AG04450 (cell line): ENCODE results near the gene TPCN2. TPM values are rescaled to one million over a fixed set of nuclear protein-coding genes. Genes with fewer than 3 reads are reported as not detected.
A peak's percentile ranks its signal among the peaks of the same experiment; 100 is the strongest.

Source experiments
- CTCF ChIA-PET: fragments of 300-600, 350-600 bp; formaldehyde crosslinking; extraction: SDS; loops from one replicate; lab custom pipeline; 2022; ENCODE audit warnings: antibody characterized with exemption, inconsistent platforms; lab: Charles Lee
- POLR2A ChIA-PET: fragments of 350-600 bp; formaldehyde crosslinking; extraction: SDS; loops from one replicate; lab custom pipeline; 2021; ENCODE audit warnings: antibody characterized with exemption, inconsistent platforms; lab: Yijun Ruan, JAX
- DNase-seq: peaks from one replicate; pipeline ENCODE4 v3.0.0-alpha.2; 2011; ENCODE audit warnings: low read depth, low spot score
- H3K27ac ChIP-seq: one replicate; pipeline ENCODE4 v1.5.1; 2012; ENCODE audit warnings: low read depth, low read length, control low read depth
- H3K27me3 ChIP-seq: one replicate; pipeline ENCODE4 v1.6.0; 2012; ENCODE audit warnings: low read length; ENCODE audit not compliant: control insufficient read depth, insufficient read depth
- H3K4me3 ChIP-seq: 2 replicates; pipeline ENCODE4 v1.5.1; 2011; ENCODE audit warnings: mild to moderate bottlenecking, low read depth, low read length, control low read depth
- H3K9me3 ChIP-seq: 2 replicates; pipeline ENCODE4 v1.5.1; 2012; ENCODE audit warnings: low read length; ENCODE audit not compliant: control insufficient read depth, insufficient read depth
- CTCF ChIP-seq: IDR thresholded peaks from 2 replicates; pipeline ENCODE4 v1.5.1; 2011; ENCODE audit warnings: low read depth, low read length, control low read depth, inconsistent platforms
- polyA plus RNA-seq: library from polyadenylated mRNA; depleted of rRNA; stranded (reverse); fragments of >200 nt; gene quantifications from 2 replicates; pipeline ENCODE4 v1.2.3, GENCODE V29; 2011

TPCN2 gene
- polyA plus RNA-seq, 1 experiment: 6.4 TPM

- POLR2A ChIA-PET: no interaction called here
Observed at GRCh38 chr11:69071956-69072355, 23.2 kb downstream of the TPCN2 start.

DNA sequence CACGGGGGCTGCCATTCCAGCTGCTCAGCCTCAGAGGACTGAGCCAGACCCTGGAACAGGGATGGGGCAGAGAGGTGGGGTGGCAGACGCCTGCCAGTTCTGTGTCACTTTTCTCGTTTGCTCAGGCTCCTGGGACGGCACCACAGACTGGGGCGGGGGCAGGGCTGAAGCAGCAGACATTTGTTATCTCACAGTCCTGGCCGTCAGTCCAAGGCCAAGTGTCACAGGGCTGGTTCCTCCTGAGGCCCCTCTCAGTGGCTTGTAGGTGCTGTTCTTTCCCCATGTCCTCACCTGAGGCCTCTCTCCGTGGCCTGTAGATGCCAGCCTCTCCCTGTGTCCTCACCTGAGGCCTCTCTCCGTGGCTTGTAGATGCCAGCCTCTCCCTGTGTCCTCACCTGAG lies 24.7 kb downstream of the TPCN2 start:
- TF ChIP-seq CTCF: no peak
- POLR2A ChIA-PET: no interaction called here
- CTCF ChIA-PET: no interaction called here
- Histone ChIP-seq H3K4me3 (no peak overlapping the region), H3K27me3 (no peaks in the 10 kb centered on the region), H3K27ac (no peak overlapping the region), H3K9me3 (no peaks in the 10 kb centered on the region)
- DNase-seq: no peak

More at GRCh38 chr11:69071956-69072355, 23.2 kb downstream of the TPCN2 start:
- no peaks in the 10 kb centered on the region; the same call in 1 of the 2 replicates for H3K9me3 ChIP-seq
- no peak for TF ChIP-seq CTCF
- no peak for DNase-seq
- no peak overlapping the region for H3K27ac ChIP-seq
- CTCF ChIA-PET: interaction anchor here (1.1 kb wide), 1 partner anchor 28 kb away, joined by 4 read pairs; no protein-coding TSS in a partner anchor
- H3K27me3 ChIP-seq: no peaks in the 10 kb centered on the region
- H3K4me3 ChIP-seq: no peak overlapping the region

DNA sequence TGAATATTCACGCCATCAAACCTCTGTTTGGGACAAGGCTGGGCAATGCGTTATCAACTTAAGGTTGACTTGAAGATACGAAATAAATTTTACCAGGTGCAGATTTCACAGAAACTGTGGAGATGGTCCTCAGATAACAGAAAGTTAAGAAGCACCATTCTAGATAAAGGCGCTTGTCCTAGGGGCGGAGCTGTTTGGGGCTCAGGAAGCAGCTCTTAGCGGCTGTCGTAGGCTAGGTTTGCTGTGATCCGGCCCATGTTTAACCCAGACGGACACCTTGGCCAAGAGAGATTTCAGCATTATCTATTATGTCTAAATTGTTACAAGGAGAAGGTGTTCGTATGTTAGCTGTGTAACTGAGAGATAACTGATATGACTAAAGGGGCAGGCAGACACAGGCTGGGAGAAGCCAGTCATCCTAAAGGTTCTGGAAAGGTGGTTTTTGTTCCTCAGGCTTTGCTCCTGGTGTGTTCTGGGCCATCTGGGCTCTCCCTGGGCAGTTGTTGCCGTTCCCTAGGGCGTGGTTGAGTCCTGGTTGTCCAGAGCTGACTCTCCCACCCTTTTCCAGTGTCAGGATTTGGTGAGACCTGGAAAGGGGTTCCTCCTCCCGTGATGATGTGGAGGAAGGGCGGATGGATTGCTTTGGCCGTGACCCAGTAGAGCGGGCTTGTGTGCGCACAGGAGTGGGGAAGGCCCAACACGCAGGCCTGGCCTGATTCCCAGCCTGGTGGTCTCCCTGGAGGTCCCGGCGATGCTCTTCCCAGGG lies 25.8 kb downstream of the TPCN2 start:
- peak overlapping the region; percentile 78 for H3K27ac ChIP-seq
- no peak overlapping the region for H3K4me3 ChIP-seq
- ChIA-PET CTCF (no interaction called here), POLR2A (interaction anchor here (0.8 to 1.2 kb wide), 5 partner anchors 23 to 135 kb away, joined by 3 to 5 read pairs (median 3); partner anchors contain the start of genes MRGPRF and TPCN2)
- no peaks in the 10 kb centered on the region for H3K27me3 ChIP-seq
- H3K9me3 ChIP-seq: no peaks in the 10 kb centered on the region
- TF ChIP-seq CTCF: no peak
- no peak for DNase-seq

GRCh38 chr11:69075421-69076128 lies 26.8 kb downstream of the TPCN2 start:
- H3K27me3 ChIP-seq: no peaks in the 10 kb centered on the region
- no peak for TF ChIP-seq CTCF
- no peaks in the 10 kb centered on the region for H3K9me3 ChIP-seq
- CTCF ChIA-PET: no interaction called here
- peak; percentile 91 for DNase-seq
- no peak overlapping the region for H3K4me3 ChIP-seq
- POLR2A ChIA-PET: interaction anchor here (0.8 to 1.2 kb wide), 6 partner anchors 24 to 136 kb away, joined by 3 to 5 read pairs (median 3); partner anchors contain the start of genes MRGPRF and TPCN2
- peak overlapping the region; percentile 78 for H3K27ac ChIP-seq
